ENCODE data around the gene FGF5. TPM values are rescaled to one million over a fixed set of nuclear protein-coding genes. Genes with fewer than 3 reads are reported as not detected.
"Not testable (repeated sequence)": the region's sequence is repeated elsewhere in the genome, so short reads cannot be mapped to it uniquely, and the experiment has no call there.

FGF5 gene
- total RNA-seq, 1 experiment from 2014 or later: 0.12 TPM

GRCh38 chr4:80239480-80240150, 26.8 kb upstream of the FGF5 start:
- DNase-seq: no peak
- no peak overlapping the region for H3K27ac ChIP-seq
- no peaks in the 10 kb centered on the region for H3K4me1 ChIP-seq
- no peaks in the 10 kb centered on the region for H3K9me3 ChIP-seq (replicated peaks)
- no peaks in the 10 kb centered on the region for H3K36me3 ChIP-seq
- H3K4me3 ChIP-seq: no peak overlapping the region
- no peaks in the 10 kb centered on the region for H3K27me3 ChIP-seq

GRCh38 chr4:80240976-80241375, 25.5 kb upstream of the FGF5 start:
- Histone ChIP-seq H3K4me1 (no peaks in the 10 kb centered on the region), H3K27me3 (no peaks in the 10 kb centered on the region), H3K36me3 (no peaks in the 10 kb centered on the region), H3K4me3 (no peak overlapping the region), H3K9me3 (replicated peaks) (no peaks in the 10 kb centered on the region), H3K27ac (no peak overlapping the region)
- DNase-seq: no peak

GRCh38 chr4:80243274-80244018, 23.0 kb upstream of the FGF5 start:
- no peaks in the 10 kb centered on the region for H3K9me3 ChIP-seq (replicated peaks)
- no peaks in the 10 kb centered on the region for H3K36me3 ChIP-seq
- no peak overlapping the region for H3K4me3 ChIP-seq
- H3K27ac ChIP-seq: no peak overlapping the region
- no peak for DNase-seq
- no peaks in the 10 kb centered on the region for H3K4me1 ChIP-seq
- H3K27me3 ChIP-seq: no peaks in the 10 kb centered on the region

- not testable (repeated sequence) for H3K4me3 ChIP-seq; H3K4me1 ChIP-seq; DNase-seq; H3K9me3 ChIP-seq (replicated peaks); H3K27me3 ChIP-seq; H3K27ac ChIP-seq; H3K36me3 ChIP-seq
Observed at GRCh38 chr4:80247484-80247883, 19.0 kb upstream of the FGF5 start.

- H3K4me3 ChIP-seq: no peak overlapping the region
- no peaks in the 10 kb centered on the region for H3K4me1 ChIP-seq
Observed at GRCh38 chr4:80249144-80249543, 17.3 kb upstream of the FGF5 start.

GRCh38 chr4:80252427-80252826, 14.0 kb upstream of the FGF5 start:
- DNase-seq: no peak
- Histone ChIP-seq H3K27ac (no peak overlapping the region), H3K4me3 (no peak overlapping the region), H3K4me1 (no peaks in the 10 kb centered on the region), H3K36me3 (no peaks in the 10 kb centered on the region), H3K9me3 (replicated peaks) (no peaks in the 10 kb centered on the region), H3K27me3 (no peaks in the 10 kb centered on the region)

More at GRCh38 chr4:80249144-80249543, 17.3 kb upstream of the FGF5 start:
- Histone ChIP-seq H3K36me3 (no peaks in the 10 kb centered on the region), H3K27me3 (no peaks in the 10 kb centered on the region), H3K9me3 (replicated peaks) (no peaks in the 10 kb centered on the region), H3K27ac (no peak overlapping the region)
- DNase-seq: no peak

- Histone ChIP-seq H3K9me3 (replicated peaks) (no peaks in the 10 kb centered on the region), H3K36me3 (no peaks in the 10 kb centered on the region), H3K27ac (no peak overlapping the region), H3K27me3 (no peaks in the 10 kb centered on the region), H3K4me3 (no peak overlapping the region), H3K4me1 (no peaks in the 10 kb centered on the region)
- DNase-seq: no peak
Observed at GRCh38 chr4:80252953-80253352, 13.5 kb upstream of the FGF5 start.

GRCh38 chr4:80253510-80253909, 13.0 kb upstream of the FGF5 start:
- Histone ChIP-seq H3K27me3 (no peaks in the 10 kb centered on the region), H3K4me3 (no peak overlapping the region), H3K27ac (no peak overlapping the region), H3K4me1 (no peaks in the 10 kb centered on the region), H3K9me3 (replicated peaks) (no peaks in the 10 kb centered on the region), H3K36me3 (no peaks in the 10 kb centered on the region)
- no peak for DNase-seq

- Histone ChIP-seq H3K27me3 (no peaks in the 10 kb centered on the region), H3K27ac (no peak overlapping the region), H3K36me3 (no peaks in the 10 kb centered on the region), H3K4me1 (peaks cover 4% of the 10 kb centered on the region), H3K9me3 (replicated peaks) (no peaks in the 10 kb centered on the region), H3K4me3 (no peak overlapping the region)
- DNase-seq: no peak
Observed at GRCh38 chr4:80254114-80254513, 12.3 kb upstream of the FGF5 start.

- H3K9me3 ChIP-seq (replicated peaks): no peaks in the 10 kb centered on the region
- no peak overlapping the region for H3K4me3 ChIP-seq
- no peak overlapping the region for H3K27ac ChIP-seq
- peak in 1 of 2 experiments; percentile 23 for DNase-seq
- H3K36me3 ChIP-seq: no peaks in the 10 kb centered on the region
- H3K4me1 ChIP-seq: peaks cover 11% of the 10 kb centered on the region
- no peaks in the 10 kb centered on the region for H3K27me3 ChIP-seq
Observed at GRCh38 chr4:80255329-80256095, 11.0 kb upstream of the FGF5 start.

GRCh38 chr4:80257851-80258250, 8.6 kb upstream of the FGF5 start:
- Histone ChIP-seq H3K9me3 (replicated peaks) (no peaks in the 10 kb centered on the region), H3K36me3 (no peaks in the 10 kb centered on the region), H3K4me3 (no peak overlapping the region), H3K27me3 (no peaks in the 10 kb centered on the region), H3K4me1 (peaks cover 11% of the 10 kb centered on the region), H3K27ac (no peak overlapping the region)
- DNase-seq: no peak

- no peak overlapping the region for H3K27ac ChIP-seq
- H3K27me3 ChIP-seq: no peaks in the 10 kb centered on the region
- peaks cover 11% of the 10 kb centered on the region for H3K4me1 ChIP-seq
- peak; percentile 15 to 66 for DNase-seq
- H3K9me3 ChIP-seq (replicated peaks): no peaks in the 10 kb centered on the region
- H3K36me3 ChIP-seq: no peaks in the 10 kb centered on the region
- no peak overlapping the region for H3K4me3 ChIP-seq
Observed at GRCh38 chr4:80259012-80259411, 7.5 kb upstream of the FGF5 start.

GRCh38 chr4:80259817-80260216, 6.6 kb upstream of the FGF5 start:
- H3K27ac ChIP-seq: no peak overlapping the region
- no peaks in the 10 kb centered on the region for H3K27me3 ChIP-seq
- H3K9me3 ChIP-seq (replicated peaks): no peaks in the 10 kb centered on the region
- peaks cover 11% of the 10 kb centered on the region for H3K4me1 ChIP-seq
- no peak overlapping the region for H3K4me3 ChIP-seq
- DNase-seq: no peak
- H3K36me3 ChIP-seq: no peaks in the 10 kb centered on the region

GRCh38 chr4:80261989-80262600, 4.4 kb upstream of the FGF5 start:
- H3K27me3 ChIP-seq: no peaks in the 10 kb centered on the region
- DNase-seq: no peak
- no peak overlapping the region for H3K4me3 ChIP-seq

More at GRCh38 chr4:80261989-80262600, 4.4 kb upstream of the FGF5 start:
- Histone ChIP-seq H3K4me1 (peaks cover 13% of the 10 kb centered on the region), H3K9me3 (replicated peaks) (no peaks in the 10 kb centered on the region), H3K36me3 (no peaks in the 10 kb centered on the region), H3K27ac (no peak overlapping the region)

Data from SJCRH30 (cell line).